ENCODE data around the gene NPHP4. TPM values are rescaled to one million over a fixed set of nuclear protein-coding genes. Genes with fewer than 3 reads are reported as not detected.

NPHP4 gene
- total RNA-seq, 4 donors from 2014 or later, result 9.2 to 35.5 (median 18.3) TPM

DNA sequence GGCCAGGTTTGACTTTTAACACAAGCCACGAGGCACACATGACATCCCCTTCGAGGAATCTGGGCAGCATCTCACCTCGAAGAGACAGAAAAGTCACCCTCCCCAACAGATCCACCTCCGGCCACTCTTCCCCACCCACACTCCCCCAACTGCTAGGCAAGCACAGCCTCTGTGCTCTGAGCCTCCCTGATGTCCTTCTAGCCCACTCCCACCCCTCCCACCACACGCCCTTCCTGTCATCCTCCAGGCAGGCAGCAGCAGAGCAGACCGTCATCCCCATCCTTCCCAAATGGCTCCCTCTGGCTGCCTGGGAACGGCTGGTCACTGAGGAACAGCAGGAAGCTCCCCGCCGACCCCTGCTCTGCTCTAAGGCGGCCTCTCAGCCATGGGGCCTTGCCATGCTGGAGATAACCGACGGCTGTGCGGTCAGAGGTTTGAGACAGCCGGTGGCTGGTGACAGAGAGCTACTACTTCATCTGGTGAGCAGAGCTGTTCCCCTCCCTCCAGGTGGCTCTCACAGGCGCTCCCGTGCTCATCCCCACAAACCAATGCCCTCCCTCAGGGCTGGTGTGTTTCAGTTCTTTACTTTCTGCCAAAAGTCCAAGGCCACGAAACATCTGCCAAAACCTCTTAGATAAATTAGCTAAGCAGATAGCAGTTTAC lies 25.6 kb downstream of the NPHP4 start:
- peak in 1 of 3 donors; percentile 25 for DNase-seq
- Histone ChIP-seq H3K36me3 (peaks cover 0 to 15% (median 0%) of the 10 kb centered on the region in 3 donors), H3K27ac (no peak overlapping the region), H3K4me3 (no peak overlapping the region), H3K9me3 (no peaks in the 10 kb centered on the region), H3K4me1 (peaks cover 0 to 4% (median 0%) of the 10 kb centered on the region in 4 donors), H3K27me3 (no peaks in the 10 kb centered on the region)
- no peak for TF ChIP-seq POLR2A (IDR thresholded peaks at IDR 0.05)
- TF ChIP-seq, protein P1, sequence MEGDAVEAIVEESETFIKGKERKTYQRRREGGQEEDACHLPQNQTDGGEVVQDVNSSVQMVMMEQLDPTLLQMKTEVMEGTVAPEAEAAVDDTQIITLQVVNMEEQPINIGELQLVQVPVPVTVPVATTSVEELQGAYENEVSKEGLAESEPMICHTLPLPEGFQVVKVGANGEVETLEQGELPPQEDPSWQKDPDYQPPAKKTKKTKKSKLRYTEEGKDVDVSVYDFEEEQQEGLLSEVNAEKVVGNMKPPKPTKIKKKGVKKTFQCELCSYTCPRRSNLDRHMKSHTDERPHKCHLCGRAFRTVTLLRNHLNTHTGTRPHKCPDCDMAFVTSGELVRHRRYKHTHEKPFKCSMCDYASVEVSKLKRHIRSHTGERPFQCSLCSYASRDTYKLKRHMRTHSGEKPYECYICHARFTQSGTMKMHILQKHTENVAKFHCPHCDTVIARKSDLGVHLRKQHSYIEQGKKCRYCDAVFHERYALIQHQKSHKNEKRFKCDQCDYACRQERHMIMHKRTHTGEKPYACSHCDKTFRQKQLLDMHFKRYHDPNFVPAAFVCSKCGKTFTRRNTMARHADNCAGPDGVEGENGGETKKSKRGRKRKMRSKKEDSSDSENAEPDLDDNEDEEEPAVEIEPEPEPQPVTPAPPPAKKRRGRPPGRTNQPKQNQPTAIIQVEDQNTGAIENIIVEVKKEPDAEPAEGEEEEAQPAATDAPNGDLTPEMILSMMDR (IDR thresholded peaks at IDR 0.05), result no peak

DNA sequence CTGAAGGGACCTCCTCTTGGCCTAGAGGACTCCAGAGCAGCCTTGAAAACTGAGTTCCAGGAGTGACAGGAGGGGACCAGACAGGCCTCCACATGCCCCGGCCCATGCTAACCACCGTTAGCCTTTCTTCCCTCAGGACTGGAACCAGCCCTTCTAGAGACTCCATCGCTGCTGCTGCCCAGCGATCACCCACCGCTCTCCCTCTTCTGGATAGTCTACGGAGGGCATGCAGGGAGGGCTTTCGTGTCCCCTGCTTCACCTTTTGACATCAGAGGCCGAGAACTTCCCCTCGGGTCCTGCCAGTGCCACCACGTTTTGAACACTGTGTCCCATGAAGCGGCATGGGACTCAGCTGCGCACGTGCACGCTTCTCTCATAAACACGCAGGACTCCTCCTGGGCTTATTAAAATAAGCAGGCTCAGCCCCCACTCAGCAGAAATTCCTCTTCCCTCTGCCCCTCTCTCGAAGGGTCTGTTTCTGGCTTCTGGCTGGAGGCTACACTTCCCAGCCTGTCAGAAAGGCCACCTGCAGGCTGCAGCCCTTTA lies 26.6 kb downstream of the NPHP4 start:
- Histone ChIP-seq H3K27ac (no peak overlapping the region), H3K4me1 (peaks cover 0 to 4% (median 0%) of the 10 kb centered on the region in 4 donors), H3K4me3 (no peak overlapping the region), H3K36me3 (peaks cover 0 to 22% (median 0%) of the 10 kb centered on the region in 3 donors), H3K9me3 (no peaks in the 10 kb centered on the region), H3K27me3 (no peaks in the 10 kb centered on the region)
- TF ChIP-seq, protein P1 (IDR thresholded peaks at IDR 0.05), result no peak
- no peak for TF ChIP-seq POLR2A (IDR thresholded peaks at IDR 0.05)
- DNase-seq, result peak in 2 of 3 donors; percentile 18 to 27

DNA sequence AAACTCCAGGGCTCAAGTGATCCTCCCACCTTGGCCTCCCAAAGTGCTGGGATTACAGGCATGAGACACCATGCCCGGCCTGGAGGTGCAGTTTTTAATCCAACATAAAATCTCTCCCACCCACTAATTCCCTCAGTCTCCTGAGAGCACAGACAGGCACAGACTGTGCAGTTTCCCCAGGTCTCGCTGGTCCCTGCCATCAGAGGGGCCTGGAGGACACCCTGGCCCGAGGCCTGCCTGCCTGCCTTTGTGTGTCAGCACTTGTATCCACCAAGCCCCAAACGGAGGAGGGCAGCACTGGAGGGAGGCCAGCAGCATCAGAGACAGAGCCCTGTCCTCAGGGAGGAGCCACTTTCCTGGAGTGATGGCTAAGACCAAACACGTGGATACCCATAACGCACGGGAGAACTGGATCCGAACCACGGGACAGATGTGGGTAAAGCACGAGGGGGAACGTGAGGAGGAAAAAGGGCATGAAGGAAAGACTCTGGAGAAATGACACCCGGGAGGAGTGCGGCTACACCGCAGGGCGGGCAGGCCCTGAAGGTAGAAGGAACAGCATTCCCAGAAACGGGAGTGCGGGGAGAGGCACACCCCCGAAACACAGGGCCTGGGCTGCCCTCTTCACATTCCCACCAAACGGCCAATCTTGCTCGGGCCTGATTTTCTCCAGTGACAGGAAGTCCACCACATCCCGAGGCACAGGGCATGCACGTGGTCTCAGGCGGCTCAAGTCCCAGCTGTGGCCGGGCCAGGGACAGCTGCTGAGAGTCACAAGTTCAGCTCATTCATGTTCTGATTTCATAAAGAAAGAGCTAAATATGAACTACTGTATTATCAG lies 29.7 kb downstream of the NPHP4 start:
- DNase-seq, result peak in 2 of 3 donors; percentile 11 to 24
- Histone ChIP-seq H3K4me3 (no peak overlapping the region), H3K27ac (no peak overlapping the region), H3K36me3 (peaks cover 0 to 21% (median 0%) of the 10 kb centered on the region in 3 donors), H3K4me1 (no peaks in the 10 kb centered on the region), H3K9me3 (no peaks in the 10 kb centered on the region), H3K27me3 (no peaks in the 10 kb centered on the region)
- TF ChIP-seq POLR2A (IDR thresholded peaks at IDR 0.05), result no peak
- TF ChIP-seq, protein P1 (IDR thresholded peaks at IDR 0.05), result no peak

DNA sequence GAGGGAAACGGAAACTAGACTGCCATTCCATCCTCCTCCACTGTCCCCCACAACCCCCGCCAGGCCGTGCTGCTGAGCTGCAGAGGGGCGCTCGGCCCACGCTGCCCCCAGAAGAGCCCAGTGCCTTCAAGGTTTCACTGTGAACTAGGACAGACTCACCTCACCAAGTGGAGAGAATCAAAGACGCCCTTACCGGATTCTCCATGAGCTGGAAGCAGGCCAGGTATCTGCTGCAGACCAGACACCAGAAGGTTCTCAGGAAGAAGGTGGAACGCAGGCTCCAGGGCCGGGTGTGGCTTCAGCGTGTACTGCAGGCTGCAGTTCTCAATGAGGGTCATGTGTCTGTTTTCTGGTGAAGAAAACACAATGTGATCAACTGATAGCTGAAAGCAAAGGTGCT lies 30.6 kb downstream of the NPHP4 start:
- H3K9me3 ChIP-seq, result no peaks in the 10 kb centered on the region
- peak in 1 of 3 donors; percentile 24 for DNase-seq
- peaks cover 0 to 12% (median 0%) of the 10 kb centered on the region in 3 donors for H3K36me3 ChIP-seq
- H3K4me1 ChIP-seq, result no peaks in the 10 kb centered on the region
- H3K4me3 ChIP-seq, result no peak overlapping the region
- TF ChIP-seq, protein P1 (IDR thresholded peaks at IDR 0.05), result no peak
- no peak for TF ChIP-seq POLR2A (IDR thresholded peaks at IDR 0.05)
- H3K27ac ChIP-seq, result no peak overlapping the region
- no peaks in the 10 kb centered on the region for H3K27me3 ChIP-seq

DNA sequence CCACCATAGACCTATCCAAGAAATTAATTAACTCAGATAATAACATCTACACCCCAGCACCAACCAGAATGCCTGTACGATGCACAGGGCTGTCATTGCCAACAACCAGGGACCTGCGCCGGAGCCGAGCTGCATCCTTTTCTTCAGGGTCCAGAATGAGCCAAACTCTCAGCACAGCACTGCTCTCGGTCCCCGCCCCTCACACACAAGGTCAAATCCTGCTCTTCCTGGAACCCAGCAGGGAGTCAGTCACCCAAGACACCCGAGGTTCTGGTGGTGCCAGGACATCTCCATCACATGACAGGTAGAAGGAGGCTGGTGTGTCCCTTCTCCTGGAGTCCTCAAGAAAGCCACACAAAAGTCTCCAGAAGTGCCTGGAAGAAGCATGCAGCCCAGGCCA lies 31.9 kb downstream of the NPHP4 start:
- Histone ChIP-seq H3K27me3 (no peaks in the 10 kb centered on the region), H3K4me1 (no peaks in the 10 kb centered on the region), H3K27ac (no peak overlapping the region), H3K36me3 (peaks cover 0 to 11% (median 0%) of the 10 kb centered on the region in 3 donors), H3K9me3 (no peaks in the 10 kb centered on the region), H3K4me3 (no peak overlapping the region)
- TF ChIP-seq POLR2A (IDR thresholded peaks at IDR 0.05), result no peak
- TF ChIP-seq, protein P1 (IDR thresholded peaks at IDR 0.05), result no peak
- peak in 2 of 3 donors; percentile 18 to 32 for DNase-seq
